DMS 273 treated with DMSO at 0.1 percent for 48 hours (cell line): ENCODE data around the gene ZPR1.
"Not testable (repeated sequence)": the region's sequence is repeated elsewhere in the genome, so short reads cannot be mapped to it uniquely, and the experiment has no call there.

Experiments
- DNase-seq: peaks from one replicate; lab custom pipeline; 2025; lab: John Stamatoyannopoulos, UW

ZPR1 gene

GRCh38 chr11:116823031-116823843 is 35.4 kb upstream of the ZPR1 start, which contains the start of gene APOA4:
Gene APOA4 (minus strand): TSS chr11:116823304. CDS start chr11:116823191, 113 bp downstream.
- DNase-seq = no peak

- DNase-seq = no peak
These were observed 34.8 kb upstream of the ZPR1 start for GRCh38 chr11:116822575-116822974.

- DNase-seq = no peak
These were observed 33.5 kb upstream of the ZPR1 start for GRCh38 chr11:116821050-116821918.

- no peak for DNase-seq
These were observed 31.2 kb upstream of the ZPR1 start for GRCh38 chr11:116819049-116819448.

- DNase-seq = no peak
These were observed 26.7 kb upstream of the ZPR1 start for GRCh38 chr11:116814502-116814901.

- no peak for DNase-seq
These were observed 26.1 kb upstream of the ZPR1 start for GRCh38 chr11:116813781-116814471.

GRCh38 chr11:116813170-116813569 is 25.3 kb upstream of the ZPR1 start:
- DNase-seq = no peak

- no peak for DNase-seq
These were observed 24.3 kb upstream of the ZPR1 start for GRCh38 chr11:116812109-116812508.

- no peak for DNase-seq
These were observed 23.4 kb upstream of the ZPR1 start for GRCh38 chr11:116811194-116811593.

- no peak for DNase-seq
These were observed 20.7 kb upstream of the ZPR1 start for GRCh38 chr11:116808262-116809175.

GRCh38 chr11:116807601-116808261 is 19.9 kb upstream of the ZPR1 start:
- no peak for DNase-seq

GRCh38 chr11:116804001-116804400 is 16.2 kb upstream of the ZPR1 start:
- no peak for DNase-seq

GRCh38 chr11:116801662-116802061 is 13.8 kb upstream of the ZPR1 start:
- not testable (repeated sequence) for DNase-seq

- no peak for DNase-seq
These were observed 12.8 kb upstream of the ZPR1 start for GRCh38 chr11:116800610-116801009.

GRCh38 chr11:116798368-116798767 is 10.5 kb upstream of the ZPR1 start:
- DNase-seq = no peak

- DNase-seq = no peak
These were observed 10.0 kb upstream of the ZPR1 start for GRCh38 chr11:116797816-116798215.

GRCh38 chr11:116796548-116796947 is 8.7 kb upstream of the ZPR1 start:
- DNase-seq = no peak

- DNase-seq = no peak
These were observed 7.0 kb upstream of the ZPR1 start for GRCh38 chr11:116794851-116795250.

GRCh38 chr11:116793772-116794097 is 5.9 kb upstream of the ZPR1 start:
- DNase-seq = no peak

- DNase-seq = no peak
These were observed 5.3 kb upstream of the ZPR1 start for GRCh38 chr11:116792869-116793771.
